ENCODE data around the gene LRFN3. TPM values are rescaled to one million over a fixed set of nuclear protein-coding genes. Genes with fewer than 3 reads are reported as not detected.

Gene LRFN3
- total and polyA plus RNA-seq, 10 of the 15 experiments (the other 5 are each of a cell fraction or from before 2014, with no cell fraction given) = 0.02 to 7.3 (median 2.0) TPM; not detected in 1

DNA sequence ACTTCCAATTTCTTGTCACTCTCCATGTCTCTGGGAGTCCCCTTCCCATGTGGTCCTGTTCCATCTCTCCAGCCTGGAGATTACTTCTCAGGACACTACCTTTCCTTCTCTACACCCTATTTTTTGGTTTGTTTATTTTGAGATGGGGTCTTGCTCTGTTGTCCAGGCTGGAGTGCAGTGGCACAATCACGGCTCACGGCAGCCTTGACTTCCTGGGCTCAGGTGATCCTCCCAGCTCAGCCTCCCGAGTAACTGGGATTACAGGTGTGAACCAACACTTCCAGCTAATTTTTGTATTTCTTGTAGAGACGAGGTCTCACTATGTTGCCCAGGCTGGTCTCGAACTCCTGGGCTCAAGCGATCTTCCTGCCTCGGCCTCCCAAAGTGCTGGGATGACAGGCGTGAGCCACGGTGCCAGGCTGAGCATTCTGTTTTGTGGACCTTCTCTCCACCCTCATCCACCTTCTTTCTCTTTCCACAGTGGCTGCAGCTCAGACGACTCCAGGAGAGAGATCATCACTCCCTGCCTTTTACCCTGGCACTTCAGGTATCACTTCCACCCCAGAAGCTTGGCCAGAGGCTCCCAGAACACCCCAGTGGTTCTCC lies 33.2 kb upstream of the LRFN3 start:
- FAIRE-seq = no peak
- CTCF ChIA-PET = interaction anchor here (3.1 kb wide), 1 partner anchor 27 kb away, joined by 13 read pairs; no protein-coding TSS in a partner anchor

DNA sequence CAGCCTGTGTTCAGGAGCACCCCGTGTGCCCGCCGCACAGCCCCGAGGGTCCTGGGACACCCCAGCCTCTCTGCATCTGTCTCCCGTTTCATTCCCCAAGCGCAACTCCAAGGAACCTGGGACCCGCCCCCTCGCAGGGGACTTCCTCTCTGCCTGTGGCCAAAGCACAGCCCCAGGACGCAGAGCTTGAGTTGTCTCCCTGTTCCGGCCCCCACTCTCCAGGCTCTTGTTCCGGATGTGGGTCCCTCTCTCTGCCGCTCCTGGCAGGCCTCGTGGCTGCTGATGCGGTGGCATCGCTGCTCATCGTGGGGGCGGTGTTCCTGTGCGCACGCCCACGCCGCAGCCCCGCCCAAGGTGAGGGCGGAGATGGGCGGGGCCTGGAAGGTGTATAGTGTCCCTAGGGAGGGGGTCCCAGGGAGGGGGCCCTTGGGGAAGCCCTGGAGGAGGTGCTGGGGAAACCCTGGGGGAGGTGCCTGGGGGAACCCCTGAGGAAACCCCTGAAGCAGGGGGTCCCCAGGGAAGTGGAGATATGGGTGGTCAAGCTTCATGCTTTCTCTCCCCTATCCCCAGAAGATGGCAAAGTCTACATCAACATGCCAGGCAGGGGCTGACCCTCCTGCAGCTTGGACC lies 32.5 kb upstream of the LRFN3 start:
- POLR2A ChIA-PET = interaction anchor here (0.6 to 2.4 kb wide), 8 partner anchors 10 to 207 kb away, joined by 3 to 22 read pairs (median 3); partner anchors contain the start of gene LIN37
- peak; percentile 83 for TF ChIP-seq ATF7 (IDR thresholded peaks at IDR 0.05; ENCODE audit: low read depth)
- TF ChIP-seq, protein P1, sequence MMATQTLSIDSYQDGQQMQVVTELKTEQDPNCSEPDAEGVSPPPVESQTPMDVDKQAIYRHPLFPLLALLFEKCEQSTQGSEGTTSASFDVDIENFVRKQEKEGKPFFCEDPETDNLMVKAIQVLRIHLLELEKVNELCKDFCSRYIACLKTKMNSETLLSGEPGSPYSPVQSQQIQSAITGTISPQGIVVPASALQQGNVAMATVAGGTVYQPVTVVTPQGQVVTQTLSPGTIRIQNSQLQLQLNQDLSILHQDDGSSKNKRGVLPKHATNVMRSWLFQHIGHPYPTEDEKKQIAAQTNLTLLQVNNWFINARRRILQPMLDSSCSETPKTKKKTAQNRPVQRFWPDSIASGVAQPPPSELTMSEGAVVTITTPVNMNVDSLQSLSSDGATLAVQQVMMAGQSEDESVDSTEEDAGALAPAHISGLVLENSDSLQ (IDR thresholded peaks at IDR 0.05) = peak; percentile 76
- no peak; the same call in 1 of the 2 replicates for TF ChIP-seq CBX5 (IDR thresholded peaks at IDR 0.05; ENCODE audit: low read depth)
- TF ChIP-seq MYC (IDR thresholded peaks at IDR 0.05; ENCODE audit: insufficient read depth, insufficient read length, insufficient replicate concordance, low read length, severe bottlenecking) = peak; percentile 74
- TF ChIP-seq, protein P2, sequence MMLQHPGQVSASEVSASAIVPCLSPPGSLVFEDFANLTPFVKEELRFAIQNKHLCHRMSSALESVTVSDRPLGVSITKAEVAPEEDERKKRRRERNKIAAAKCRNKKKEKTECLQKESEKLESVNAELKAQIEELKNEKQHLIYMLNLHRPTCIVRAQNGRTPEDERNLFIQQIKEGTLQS (IDR thresholded peaks at IDR 0.05; ENCODE audit: borderline replicate concordance, extremely low read depth, low read depth, low read length) = no peak
- peak; percentile 90 for TF ChIP-seq GATAD2B (conservative IDR thresholded peaks at IDR 0.05; ENCODE audit: low read depth)
- TF ChIP-seq, protein P3, sequence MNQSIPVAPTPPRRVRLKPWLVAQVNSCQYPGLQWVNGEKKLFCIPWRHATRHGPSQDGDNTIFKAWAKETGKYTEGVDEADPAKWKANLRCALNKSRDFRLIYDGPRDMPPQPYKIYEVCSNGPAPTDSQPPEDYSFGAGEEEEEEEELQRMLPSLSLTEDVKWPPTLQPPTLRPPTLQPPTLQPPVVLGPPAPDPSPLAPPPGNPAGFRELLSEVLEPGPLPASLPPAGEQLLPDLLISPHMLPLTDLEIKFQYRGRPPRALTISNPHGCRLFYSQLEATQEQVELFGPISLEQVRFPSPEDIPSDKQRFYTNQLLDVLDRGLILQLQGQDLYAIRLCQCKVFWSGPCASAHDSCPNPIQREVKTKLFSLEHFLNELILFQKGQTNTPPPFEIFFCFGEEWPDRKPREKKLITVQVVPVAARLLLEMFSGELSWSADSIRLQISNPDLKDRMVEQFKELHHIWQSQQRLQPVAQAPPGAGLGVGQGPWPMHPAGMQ (IDR thresholded peaks at IDR 0.05; ENCODE audit: borderline replicate concordance) = peak; percentile 16; the same call in 1 of the 2 replicates

More for the DNA sequence above, 33.2 kb upstream of the LRFN3 start:
- ATAC-seq = no peak
- peak overlapping the region; percentile 82 for H3K9ac ChIP-seq (ENCODE audit: control insufficient read depth, insufficient read depth, low read length)
- H3K4me1 ChIP-seq (ENCODE audit: control insufficient read depth, insufficient read depth, low read length) = peaks cover 34% of the 10 kb centered on the region
- POLR2A ChIA-PET = interaction anchor here (0.5 to 2.4 kb wide), 7 partner anchors 10 to 208 kb away, joined by 3 to 22 read pairs (median 4); partner anchors contain the start of gene LIN37
- H3K27ac ChIP-seq (ENCODE audit: control insufficient read depth, insufficient read depth) = peak overlapping the region; percentile 96
- no peaks in the 10 kb centered on the region for H4K20me1 ChIP-seq (ENCODE audit: control insufficient read depth, insufficient read depth)
- RAD21 ChIA-PET (ENCODE audit: unreplicated experiment) = interaction anchor here (0.9 to 4.9 kb wide), 3 partner anchors 21 to 191 kb away, joined by 4 to 37 read pairs (median 4); no protein-coding TSS in a partner anchor
- no TSS peak for BruUV-seq (replicated peaks)
- TF ChIP-seq, protein P4, sequence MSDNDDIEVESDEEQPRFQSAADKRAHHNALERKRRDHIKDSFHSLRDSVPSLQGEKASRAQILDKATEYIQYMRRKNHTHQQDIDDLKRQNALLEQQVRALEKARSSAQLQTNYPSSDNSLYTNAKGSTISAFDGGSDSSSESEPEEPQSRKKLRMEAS (IDR thresholded peaks at IDR 0.05; ENCODE audit: low read depth, low read length) = no peak
- TF ChIP-seq RCOR1 (conservative IDR thresholded peaks at IDR 0.05; ENCODE audit: low read depth, low read length) = no peak
- no peak for TF ChIP-seq STAT1 (conservative IDR thresholded peaks at IDR 0.05)
- peak overlapping the region; percentile 96 for H3K4me3 ChIP-seq
- in situ Hi-C loops (cut with MboI) = loop anchor here (10.0 kb wide), 1 partner anchor 568 kb away; no protein-coding TSS in a partner anchor
- H2AFZ ChIP-seq (ENCODE audit: control insufficient read depth, low read depth, low read length) = no peak overlapping the region
- WGBS (ENCODE audit: insufficient coverage, insufficient replicate concordance, low lambda C conversion rate, missing lambda C conversion rate) = 48% methylated on average over 10 of the region's 10 CpGs
- intact Hi-C loops (cut with micrococcal nuclease; ENCODE audit: unreplicated experiment) = loop anchor here (5.0 kb wide), 1 partner anchor 191 kb away; no protein-coding TSS in a partner anchor
- no peaks in the 10 kb centered on the region for H3K36me3 ChIP-seq (ENCODE audit: control insufficient read depth in 2 of 2, insufficient read depth in 2 of 2, low read length in 1 of 2)
- SMC1A ChIA-PET (ENCODE audit: uncharacterized antibody, unreplicated experiment) = interaction anchor here (0.7 to 2.2 kb wide), 6 partner anchors 9 to 201 kb away, joined by 3 to 8 read pairs (median 4); no protein-coding TSS in a partner anchor
- peak overlapping the region; percentile 98 for H3K4me2 ChIP-seq (ENCODE audit: control insufficient read depth, insufficient read depth)
- no peaks in the 10 kb centered on the region for H3K9me3 ChIP-seq (replicated peaks; ENCODE audit: control insufficient read depth, insufficient read depth, low read length)
- H3K27me3 ChIP-seq (replicated peaks in 1 of 2; ENCODE audit: control insufficient read depth in 2 of 2, insufficient read depth in 2 of 2, low read length in 1 of 2) = no peaks in the 10 kb centered on the region
- peaks cover 28% of the 10 kb centered on the region for H3K79me2 ChIP-seq (ENCODE audit: control insufficient read depth, insufficient read depth, low read length)
- no peak for DNase-seq (ENCODE audit: low read depth, low spot score)

More for the DNA sequence above, 32.5 kb upstream of the LRFN3 start:
- peaks cover 21% of the 10 kb centered on the region for H3K79me2 ChIP-seq (ENCODE audit: control insufficient read depth, insufficient read depth, low read length)
- H3K36me3 ChIP-seq (ENCODE audit: control insufficient read depth in 2 of 2, insufficient read depth in 2 of 2, low read length in 1 of 2) = no peaks in the 10 kb centered on the region
- intact Hi-C loops (cut with micrococcal nuclease; ENCODE audit: unreplicated experiment) = loop anchor here (5.0 kb wide), 1 partner anchor 191 kb away; no protein-coding TSS in a partner anchor
- DNase-seq (ENCODE audit: low read depth, low spot score) = peak; percentile 84
- CTCF ChIA-PET = interaction anchor here (3.1 kb wide), 1 partner anchor 26 kb away, joined by 13 read pairs; no protein-coding TSS in a partner anchor
- no peak overlapping the region for H2AFZ ChIP-seq (ENCODE audit: control insufficient read depth, low read depth, low read length)
- FAIRE-seq = peak; percentile 78
- no peaks in the 10 kb centered on the region for H3K27me3 ChIP-seq (replicated peaks in 1 of 2; ENCODE audit: control insufficient read depth in 2 of 2, insufficient read depth in 2 of 2, low read length in 1 of 2)
- SMC1A ChIA-PET (ENCODE audit: uncharacterized antibody, unreplicated experiment) = interaction anchor here (0.6 to 2.2 kb wide), 7 partner anchors 9 to 202 kb away, joined by 3 to 8 read pairs (median 3); no protein-coding TSS in a partner anchor
- RAD21 ChIA-PET (ENCODE audit: unreplicated experiment) = interaction anchor here (0.9 to 4.9 kb wide), 3 partner anchors 21 to 192 kb away, joined by 4 to 37 read pairs (median 4); no protein-coding TSS in a partner anchor
- peak overlapping the region; percentile 96 for H3K4me3 ChIP-seq
- H3K9me3 ChIP-seq (replicated peaks; ENCODE audit: control insufficient read depth, insufficient read depth, low read length) = no peaks in the 10 kb centered on the region
- H3K4me1 ChIP-seq (ENCODE audit: control insufficient read depth, insufficient read depth, low read length) = peaks cover 39% of the 10 kb centered on the region
- BruUV-seq (replicated peaks) = no TSS peak
- H4K20me1 ChIP-seq (ENCODE audit: control insufficient read depth, insufficient read depth) = no peaks in the 10 kb centered on the region
- peak overlapping the region; percentile 98 for H3K4me2 ChIP-seq (ENCODE audit: control insufficient read depth, insufficient read depth)
- in situ Hi-C loops (cut with MboI) = loop anchor here (10.0 kb wide), 1 partner anchor 569 kb away; no protein-coding TSS in a partner anchor
- H3K9ac ChIP-seq (ENCODE audit: control insufficient read depth, insufficient read depth, low read length) = peak overlapping the region; percentile 82
- WGBS (ENCODE audit: insufficient coverage, insufficient replicate concordance, low lambda C conversion rate, missing lambda C conversion rate) = under 1% methylated on average over 24 of the region's 24 CpGs
- ATAC-seq = peak; percentile 70
- peak overlapping the region; percentile 96 for H3K27ac ChIP-seq (ENCODE audit: control insufficient read depth, insufficient read depth)

All from GM12878 (cell line).